NCI-H510A (cell line): ENCODE measurements around the gene LCE4A.
"Not testable (repeated sequence)": the region's sequence is repeated elsewhere in the genome, so short reads cannot be mapped to it uniquely, and the experiment has no call there.

Experiments
- DNase-seq: peaks from one replicate; lab custom pipeline; 2025; lab: John Stamatoyannopoulos, UW

The LCE4A gene, protein sequence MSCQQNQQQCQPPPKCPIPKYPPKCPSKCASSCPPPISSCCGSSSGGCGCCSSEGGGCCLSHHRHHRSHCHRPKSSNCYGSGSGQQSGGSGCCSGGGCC

DNA sequence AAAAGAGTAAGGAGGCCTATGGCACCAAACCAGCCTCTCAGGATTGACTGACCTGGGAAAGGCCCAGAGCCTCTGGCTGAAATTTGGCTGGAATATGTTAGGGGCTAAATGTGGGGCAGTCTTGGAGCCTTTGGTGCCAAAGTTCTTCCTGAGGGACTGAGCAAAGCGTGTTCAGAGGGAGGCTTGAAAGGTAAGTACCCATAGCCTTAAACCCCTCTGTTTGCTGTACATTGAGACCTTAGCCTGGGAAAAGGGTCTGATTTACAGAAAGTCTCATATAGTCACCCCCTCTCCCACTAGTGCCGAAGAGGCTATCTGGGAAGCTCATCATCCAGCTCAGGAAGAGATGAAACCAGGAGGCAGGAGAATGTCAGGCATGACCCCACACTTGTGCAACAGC, at the start of gene LCE4A:
Gene LCE4A (plus strand): TSS at position 301 of the 400 bp plus-strand sequence. CDS start 916 bp downstream, outside the sequence.
- DNase-seq, result no peak

DNA sequence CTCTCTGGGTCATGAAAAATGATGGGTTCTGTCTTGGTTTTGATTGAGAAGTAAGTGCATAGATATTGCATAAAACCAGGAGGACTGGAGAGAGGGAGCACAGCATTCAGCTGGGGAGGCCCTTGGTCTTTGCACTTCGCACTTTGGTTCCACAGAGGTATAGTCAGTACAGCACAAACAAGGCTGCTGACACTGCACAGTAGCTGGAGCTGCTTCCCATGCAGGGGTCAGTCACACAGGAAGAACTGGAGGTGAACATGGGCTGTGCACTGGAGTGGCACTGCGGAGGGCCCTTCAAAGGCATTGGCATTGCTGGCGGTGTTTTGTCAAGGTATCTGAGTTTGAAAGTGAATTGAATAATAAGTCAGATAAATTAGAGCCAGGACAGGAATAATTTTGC, 49.3 kb upstream of the LCE4A start:
- no peak for DNase-seq

DNA sequence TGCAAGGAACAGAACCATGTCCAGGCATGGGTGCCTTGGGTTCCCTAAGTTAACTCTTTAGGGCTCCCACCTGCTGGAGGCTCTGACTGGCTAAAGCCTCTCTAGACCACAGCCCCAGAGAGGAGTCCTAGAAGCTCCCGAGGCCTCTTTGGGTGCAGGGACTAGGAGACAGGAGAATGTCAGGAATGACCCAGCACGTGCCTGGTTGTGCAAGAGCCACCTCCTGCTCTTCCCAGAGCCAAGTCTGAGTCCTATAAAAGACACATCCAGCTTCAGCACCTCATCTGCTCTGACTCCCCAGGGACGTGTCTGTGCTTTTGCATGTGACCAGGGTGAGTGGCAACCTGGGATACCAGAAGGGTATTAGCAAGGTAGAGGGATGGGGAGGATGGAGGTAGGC, 44.9 kb upstream of the LCE4A start, which contains the start of gene LCE2D:
Gene LCE2D (plus strand): TSS at position 283 of the 400 bp plus-strand sequence. CDS start 726 bp downstream, outside the sequence.
- no peak for DNase-seq

DNA sequence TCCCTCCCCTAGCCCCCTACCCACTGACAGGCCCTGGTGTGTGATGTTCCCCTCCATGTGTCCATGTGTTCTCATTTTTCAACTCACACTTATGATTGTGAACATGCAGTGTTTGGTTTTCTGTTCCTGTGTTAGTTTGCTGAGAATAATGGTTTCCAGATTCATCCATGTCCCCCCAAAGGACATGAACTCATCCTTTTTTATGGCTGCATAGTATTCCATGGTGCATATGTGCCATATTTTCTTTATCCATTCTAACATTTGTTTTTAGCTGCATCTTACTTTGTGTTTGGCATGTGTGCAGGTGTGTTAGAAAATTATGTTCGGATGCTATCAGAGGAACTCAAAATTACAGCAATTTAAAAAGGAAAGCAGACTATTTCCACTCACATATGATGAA, 41.8 kb upstream of the LCE4A start:
- DNase-seq, result not testable (repeated sequence)

DNA sequence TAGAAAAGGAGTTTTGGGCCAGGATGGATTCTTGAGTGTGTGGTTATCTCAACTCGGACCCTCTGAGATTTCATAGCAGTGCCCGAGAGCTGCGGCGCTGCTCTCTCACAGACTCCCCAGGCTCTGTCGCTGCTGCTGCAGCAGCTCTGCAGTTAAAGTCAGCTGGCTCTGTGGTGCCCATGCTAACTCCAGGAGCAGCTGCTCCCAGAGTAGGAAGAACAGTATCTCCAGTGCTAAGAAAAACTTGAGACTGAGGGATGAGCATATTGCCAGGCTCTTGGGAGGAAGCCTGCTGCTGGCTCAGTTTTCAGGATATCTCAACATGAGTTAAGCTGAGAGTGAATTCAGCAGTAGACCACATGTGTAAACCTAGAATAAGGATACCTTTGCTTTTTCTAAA, 40.3 kb upstream of the LCE4A start:
- no peak for DNase-seq

DNA sequence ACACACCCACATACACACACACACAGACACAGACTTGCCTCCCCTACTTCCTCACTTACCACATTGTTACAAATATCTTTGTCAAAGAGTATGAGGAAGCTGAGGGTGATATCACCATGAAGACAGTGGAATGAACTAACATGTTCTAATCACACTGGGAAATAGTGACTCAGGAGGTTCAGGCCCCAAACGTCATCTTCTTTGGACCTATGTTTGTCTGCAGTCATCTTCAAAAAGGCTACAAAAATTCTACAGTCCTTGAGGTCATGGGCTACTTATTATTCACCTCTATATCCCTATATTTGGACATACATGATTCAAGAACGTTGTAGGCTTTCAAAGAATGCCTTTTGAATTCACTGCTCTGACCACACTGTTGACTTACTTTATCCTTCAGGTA, 34.9 kb upstream of the LCE4A start:
- no peak for DNase-seq

DNA sequence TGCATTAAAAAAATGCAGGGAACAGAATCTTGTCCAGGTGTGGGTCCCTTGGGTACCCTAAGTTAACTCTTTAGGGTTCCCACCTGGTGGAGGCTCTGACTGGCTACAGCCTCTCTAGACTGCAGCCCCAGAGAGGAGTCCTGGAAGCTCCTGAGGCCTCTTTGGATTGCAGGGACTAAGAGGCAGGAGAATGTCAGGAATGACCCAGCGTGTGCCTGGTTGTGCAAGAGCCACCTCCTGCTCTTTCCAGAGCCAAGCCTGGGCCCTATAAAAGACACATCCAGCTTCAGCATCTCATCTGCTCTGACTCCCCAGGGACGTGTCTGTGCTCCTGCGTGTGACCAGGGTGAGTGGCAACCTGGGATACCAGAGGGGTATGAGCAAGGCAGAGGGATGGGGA, 33.0 kb upstream of the LCE4A start, which contains the start of gene LCE2C:
Gene LCE2C (plus strand): TSS at position 297 of the 400 bp plus-strand sequence. CDS start 737 bp downstream, outside the sequence.
- not testable (repeated sequence) for DNase-seq

DNA sequence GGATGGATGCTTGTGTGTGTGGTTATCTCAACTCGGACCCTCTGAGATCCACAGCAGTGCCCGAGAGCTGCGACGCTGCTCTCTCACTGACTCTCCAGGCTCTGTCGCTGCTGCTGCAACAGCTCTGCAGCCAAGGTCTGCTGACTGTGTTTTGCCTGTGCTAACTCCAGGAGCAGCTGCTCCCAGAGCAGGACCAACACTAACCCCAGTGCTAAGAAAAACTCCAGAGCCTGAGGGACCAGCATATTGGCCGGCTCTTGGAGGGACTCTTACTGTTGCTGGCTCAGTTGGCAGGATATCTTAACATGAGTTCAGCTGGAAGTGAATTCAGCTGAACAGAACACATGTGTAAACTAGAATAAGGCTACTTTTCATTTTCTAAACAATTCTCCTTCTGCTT, 28.5 kb upstream of the LCE4A start:
- no peak for DNase-seq

DNA sequence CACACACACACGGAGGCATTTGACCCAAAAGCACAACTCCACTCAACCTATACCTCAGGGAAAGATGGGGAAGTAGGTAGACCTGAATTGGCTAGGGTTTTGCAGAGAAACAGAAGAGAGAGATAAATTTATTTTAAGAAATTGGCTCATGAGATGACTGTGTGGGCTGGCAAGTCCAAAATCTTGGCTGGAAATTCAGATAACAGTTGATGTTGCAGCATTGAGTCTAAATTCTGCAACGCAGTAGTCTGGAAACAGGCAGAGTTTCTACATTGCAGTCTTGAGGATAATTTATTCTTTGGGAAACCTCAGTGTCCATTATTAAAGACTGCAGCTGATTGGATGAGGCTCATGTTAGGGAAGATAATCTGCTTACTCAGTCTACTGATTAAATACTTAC, 26.3 kb upstream of the LCE4A start:
- no peak for DNase-seq

DNA sequence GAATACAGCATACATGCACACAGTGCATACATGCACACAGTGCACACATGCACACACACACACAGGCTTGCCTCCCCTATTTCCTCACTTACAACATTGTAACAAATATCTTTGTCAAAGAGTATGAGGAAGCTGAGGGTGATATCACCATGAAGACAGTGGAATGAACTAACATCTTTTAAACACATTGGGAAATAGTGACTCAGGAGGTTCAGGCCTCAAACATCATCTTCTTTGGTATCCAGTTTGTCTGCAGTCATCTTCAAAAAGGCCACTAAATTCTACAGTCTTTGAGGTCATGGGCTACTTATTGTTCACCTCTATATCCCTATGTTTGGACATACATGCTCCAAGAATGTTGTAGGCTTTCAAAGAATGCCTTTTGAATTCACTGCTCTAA, 24.1 kb upstream of the LCE4A start:
- no peak for DNase-seq

DNA sequence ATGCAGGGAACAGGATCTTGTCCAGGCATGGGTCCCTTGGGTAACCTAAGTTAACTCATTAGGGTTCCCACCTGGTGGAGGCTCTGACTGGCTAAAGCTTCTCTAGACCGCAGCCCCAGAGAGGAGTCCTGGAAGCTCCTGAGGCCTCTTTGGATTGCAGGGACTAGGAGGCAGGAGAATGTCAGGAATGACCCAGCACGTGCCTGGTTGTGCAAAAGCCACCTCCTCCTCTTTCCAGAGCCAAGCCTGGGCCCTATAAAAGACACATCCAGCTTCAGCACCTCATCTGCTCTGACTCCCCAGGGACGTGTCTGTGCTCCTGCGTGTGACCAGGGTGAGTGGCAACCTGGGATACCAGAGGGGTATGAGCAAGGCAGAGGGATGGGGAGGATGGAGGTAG, 22.1 kb upstream of the LCE4A start, which contains the start of gene LCE2B:
Gene LCE2B (plus strand): TSS at position 301 of the 400 bp plus-strand sequence. CDS start 721 bp downstream, outside the sequence.
- DNase-seq, result not testable (repeated sequence)

DNA sequence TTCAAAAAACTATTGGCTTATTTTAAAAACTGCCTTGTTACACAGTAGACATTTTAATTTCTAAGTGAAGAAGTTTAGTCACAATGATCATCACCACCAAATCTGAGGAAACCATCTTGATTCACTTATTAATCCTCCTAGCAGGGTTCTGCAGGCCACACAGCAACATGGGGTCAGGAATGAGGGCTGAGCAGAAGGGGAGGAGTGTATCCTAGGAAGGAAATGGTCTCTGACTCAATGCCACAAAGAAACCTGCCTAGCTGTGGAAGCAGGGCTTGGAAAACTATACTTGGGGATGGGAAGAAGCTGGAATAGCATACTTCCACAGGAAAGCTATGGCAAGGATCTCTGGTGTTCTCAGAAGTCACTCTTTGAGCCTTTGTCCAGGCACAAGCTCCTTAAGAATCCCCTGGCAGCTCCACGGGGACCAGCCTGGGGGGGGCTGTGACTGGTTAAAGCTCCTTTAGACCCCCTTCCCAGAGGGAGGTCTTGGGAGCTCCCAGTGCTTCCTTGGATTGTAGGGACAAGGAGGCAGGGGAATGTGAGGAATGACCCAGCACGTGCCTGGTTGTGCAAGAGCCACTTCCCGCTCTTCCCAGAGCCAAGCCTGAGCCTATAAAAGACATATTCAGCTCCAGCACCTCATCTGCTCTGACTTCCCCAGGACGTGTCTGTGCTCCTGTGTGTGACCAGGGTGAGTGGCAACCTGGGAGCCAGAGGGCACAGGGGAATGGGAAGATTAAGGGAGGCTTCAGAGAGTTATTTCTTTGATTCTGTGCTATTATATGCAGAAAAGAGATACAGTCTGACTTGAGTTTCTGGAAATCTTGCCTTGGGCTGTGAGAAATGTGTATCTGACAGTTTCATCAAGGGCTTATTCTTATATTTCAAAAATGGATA, 10.0 kb upstream of the LCE4A start, which contains the start of gene LCE2A:
Gene LCE2A (plus strand): TSS at position 645 of the 900 bp plus-strand sequence. CDS start 557 bp downstream, outside the sequence.
- DNase-seq, result no peak

DNA sequence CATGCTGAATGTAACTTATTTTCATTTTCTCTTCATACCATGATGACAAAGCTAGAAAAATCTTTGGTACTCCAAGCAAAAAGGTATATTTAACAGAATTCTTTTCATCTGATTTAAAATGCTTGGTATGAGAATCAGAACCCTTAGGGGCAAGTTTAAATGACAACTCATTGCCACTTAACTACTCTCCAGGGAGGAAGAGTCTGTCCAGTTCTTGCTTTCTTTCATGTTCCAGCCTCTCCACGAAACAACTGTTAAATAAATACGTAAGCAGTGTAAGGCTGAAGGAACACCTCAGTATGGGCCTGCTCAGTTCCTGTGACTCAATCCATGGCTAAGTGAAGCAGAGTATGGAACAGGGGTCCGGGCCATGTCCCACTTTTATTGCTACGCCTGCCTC, 8.2 kb upstream of the LCE4A start:
- no peak for DNase-seq

DNA sequence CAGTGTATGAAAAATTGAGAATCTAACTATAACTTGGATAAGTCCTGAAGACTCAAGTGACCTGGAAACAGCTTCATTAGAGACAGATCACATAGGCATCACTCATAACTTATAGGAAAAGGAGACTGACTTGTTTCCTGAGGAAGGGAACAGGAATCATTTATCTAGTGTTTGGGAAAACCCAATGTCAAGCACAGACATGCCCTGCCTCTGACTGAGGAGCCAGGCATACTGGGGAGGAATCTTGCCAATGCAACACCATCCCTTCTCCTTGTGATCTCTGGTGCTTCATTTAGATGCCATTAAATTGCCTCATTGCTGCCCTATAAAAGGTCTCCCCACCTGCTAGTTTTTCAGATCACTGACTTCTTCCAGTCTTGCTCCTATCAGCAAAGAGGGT, 10.3 kb downstream of the LCE4A start:
- no peak for DNase-seq

DNA sequence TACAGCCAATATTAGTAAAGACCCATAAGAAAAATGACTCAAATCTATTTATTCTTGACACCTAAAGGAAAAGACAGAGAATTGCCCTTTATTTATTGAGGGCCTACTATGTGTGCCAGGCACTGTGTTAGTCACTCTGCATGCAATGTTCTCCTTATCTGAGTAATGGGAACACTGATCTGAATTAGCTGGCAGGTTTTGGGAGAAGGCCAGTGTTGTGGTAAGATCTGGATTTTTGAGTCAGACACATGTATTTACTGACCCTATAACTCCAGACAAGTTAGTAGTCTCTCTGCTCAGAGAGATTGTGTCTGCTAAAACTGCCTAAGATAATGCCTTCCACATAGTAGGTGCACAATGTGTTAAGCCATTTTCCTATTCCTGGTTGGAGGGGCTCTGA, 17.3 kb downstream of the LCE4A start:
- DNase-seq, result no peak

DNA sequence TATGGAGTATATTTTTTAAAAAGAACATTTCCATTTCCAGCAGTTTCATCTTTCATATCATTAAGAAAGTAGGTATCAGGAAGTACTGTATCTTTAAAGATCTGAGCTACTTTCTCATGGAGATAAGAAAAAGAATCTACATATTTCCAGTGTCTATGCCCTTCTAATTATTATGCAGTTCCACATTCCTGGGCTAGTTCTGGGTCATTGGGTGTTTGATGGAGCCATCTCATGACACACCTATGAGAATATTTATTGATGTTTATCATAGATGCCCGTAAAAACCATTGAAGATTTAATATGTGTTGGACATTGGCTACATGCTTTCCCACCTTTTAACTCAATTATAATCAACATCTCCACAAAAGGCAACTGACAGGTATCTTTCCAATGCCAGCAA, 21.0 kb downstream of the LCE4A start:
- DNase-seq, result no peak

DNA sequence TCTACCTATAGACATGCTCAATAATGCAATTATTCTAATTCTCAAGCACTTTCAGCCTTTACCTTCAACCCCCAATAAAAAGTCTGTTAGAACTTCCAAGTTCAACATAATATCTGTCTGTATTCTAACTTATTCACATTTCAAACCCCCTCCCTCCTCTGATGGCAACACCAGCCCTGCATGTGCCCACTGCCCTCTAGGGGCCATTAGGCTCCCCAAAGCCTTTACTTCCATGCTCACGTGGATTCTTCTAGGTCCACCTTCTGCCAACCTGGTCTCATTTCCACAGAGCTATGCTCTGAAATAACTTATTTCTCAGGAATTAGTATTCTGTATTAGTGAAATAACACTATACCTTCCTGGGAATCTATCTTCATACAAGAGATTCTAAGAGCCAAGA, 27.7 kb downstream of the LCE4A start:
- no peak for DNase-seq

DNA sequence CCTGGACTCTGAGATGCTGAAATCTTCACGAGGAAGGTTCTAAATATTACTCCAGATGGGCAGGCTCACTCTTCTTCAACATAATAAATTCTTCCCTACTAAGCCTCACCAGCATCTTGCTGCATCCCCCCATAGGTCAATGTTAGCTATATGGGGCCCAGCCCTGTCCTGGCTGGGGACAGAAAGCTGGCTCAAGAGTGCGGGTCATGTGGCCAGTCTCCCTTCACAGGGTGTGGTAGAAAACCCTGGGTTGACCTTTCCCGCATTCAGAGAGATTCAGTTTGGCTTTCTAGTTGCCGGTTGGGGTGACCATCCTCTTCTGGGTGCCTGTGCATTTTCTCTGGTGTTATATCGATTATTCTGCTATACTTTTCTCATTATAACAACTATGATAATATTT, 30.0 kb downstream of the LCE4A start:
- DNase-seq, result no peak

DNA sequence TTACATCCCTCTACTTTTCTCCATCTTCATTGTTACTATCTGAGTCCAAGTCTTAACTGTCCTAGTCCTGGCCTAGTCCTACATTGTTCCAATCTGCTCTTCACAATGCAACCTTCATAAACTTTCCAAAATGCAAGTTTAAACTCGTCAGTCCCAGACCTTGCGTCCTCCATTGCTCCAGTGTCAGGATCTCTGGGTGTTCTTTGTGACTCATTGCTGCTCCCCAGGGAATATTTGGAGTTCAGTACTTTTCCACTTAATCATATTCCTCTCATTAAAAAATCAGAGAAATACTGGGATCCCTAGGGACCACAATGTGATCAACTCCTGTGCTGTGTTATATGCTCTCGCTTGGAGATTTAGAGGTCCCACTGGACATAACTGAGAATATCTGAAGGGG, 31.9 kb downstream of the LCE4A start:
- DNase-seq, result no peak

DNA sequence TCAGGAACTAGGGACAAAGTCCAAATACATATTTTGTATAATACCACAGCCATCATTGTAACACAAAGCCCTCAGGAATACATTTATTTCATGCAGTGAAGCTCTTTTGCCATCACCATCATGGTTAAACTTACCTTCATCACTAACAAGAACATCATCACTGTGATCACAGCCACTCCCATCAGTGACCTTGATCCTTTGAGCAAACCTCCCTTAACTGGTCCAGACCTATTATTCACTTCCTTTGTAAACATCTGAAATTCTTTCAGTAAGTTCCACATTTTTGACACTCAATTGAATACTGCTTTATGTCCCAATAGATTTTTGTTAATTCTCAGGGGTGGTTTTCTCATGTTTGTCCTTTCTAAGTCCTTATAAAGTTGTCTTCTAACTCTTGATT, 33.7 kb downstream of the LCE4A start:
- no peak for DNase-seq

DNA sequence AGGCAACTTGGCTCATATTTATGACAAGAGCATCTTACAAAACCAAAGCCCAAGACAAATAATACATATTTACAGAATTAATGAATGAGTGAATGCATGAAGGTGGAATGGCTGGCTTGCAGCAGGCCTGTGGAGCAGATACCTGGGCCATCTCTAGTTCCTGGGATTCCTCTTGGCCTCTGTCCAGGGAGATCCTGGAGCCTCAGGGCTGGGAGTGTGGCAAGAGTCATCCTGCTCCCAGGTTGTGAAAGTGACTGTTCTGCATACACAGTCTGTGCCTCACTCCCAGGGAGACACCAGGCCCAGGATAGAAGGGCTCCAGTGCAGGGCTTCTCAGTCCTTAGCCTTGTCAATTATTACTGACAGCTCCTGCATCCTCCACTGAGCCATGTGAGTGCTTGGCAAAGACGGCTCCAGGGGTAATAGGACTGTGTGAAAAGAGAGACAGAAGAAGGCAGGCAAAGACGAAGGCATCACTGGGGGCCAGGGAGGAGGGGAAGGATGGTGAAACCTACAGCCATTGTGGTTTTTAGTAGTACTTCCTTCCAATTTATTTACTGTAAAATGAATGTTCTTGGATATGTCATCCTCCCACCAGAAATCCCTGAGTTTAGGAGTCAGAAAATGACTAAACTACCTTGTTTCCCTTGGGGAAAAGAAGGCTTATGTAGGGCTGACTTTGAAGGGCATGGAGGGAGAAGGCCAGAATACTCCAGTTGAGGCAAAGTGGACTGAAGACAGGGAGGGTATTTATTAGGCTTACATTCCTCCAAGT, 35.6 kb downstream of the LCE4A start:
- no peak for DNase-seq

DNA sequence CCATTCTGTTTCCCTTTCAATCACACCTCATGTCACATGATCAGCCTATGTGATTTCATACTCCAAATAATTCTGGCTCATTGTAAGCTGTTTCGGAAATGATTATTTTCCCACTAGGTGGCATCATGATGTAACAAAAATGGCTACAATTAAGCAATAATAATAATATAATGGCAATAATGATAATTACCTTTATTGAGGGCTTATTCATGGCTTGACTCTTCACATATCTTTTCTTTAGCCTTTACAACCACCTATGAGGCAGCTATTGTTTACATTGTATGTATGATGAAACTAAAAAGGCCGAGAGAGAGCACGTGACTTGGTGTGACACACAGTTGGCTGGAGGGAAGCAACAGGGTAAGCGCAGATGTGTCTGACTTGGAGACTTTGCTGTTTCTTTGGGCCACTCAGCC, 37.3 kb downstream of the LCE4A start:
- DNase-seq, result no peak
